HEK293 (cell line): ENCODE data around the gene CBLN1.

ENCODE experiments used
- CTCF ChIA-PET: fragments of 350-600 bp; formaldehyde crosslinking; extraction: SDS; loops from one replicate; lab custom pipeline; 2021; ENCODE audit warnings: antibody characterized with exemption; lab: Yijun Ruan, JAX
- POLR2A ChIA-PET: fragments of 300-600 bp; formaldehyde crosslinking; extraction: SDS; loops from one replicate; lab custom pipeline; 2020; ENCODE audit warnings: antibody characterized with exemption, inconsistent platforms; lab: Yijun Ruan, JAX
- H3K27ac ChIP-seq: fragments of 200-500 bp; sonication (Bioruptor generic); 2 replicates; pipeline ENCODE4 v1.5.1; 2014; ENCODE audit warnings: low read depth, low read length, control low read depth, inconsistent platforms; ENCODE audit errors: extremely low read depth
- H3K36me3 ChIP-seq, 2 experiments: fragments of 200-500 bp in 1 of 2; sonication (Bioruptor generic) in 1 of 2; 1 replicate in 1 of 2; 2 replicates in 1 of 2; pipeline ENCODE4 v1.5.1; 2014 to 2017; ENCODE audit warnings: inconsistent platforms in 2 of 2, low read length in 2 of 2; ENCODE audit not compliant: control insufficient read depth in 2 of 2, insufficient read depth in 1 of 2
- H3K4me1 ChIP-seq: fragments of 200-500 bp; sonication (Bioruptor generic); 2 replicates; pipeline ENCODE4 v1.5.1; 2014; ENCODE audit warnings: mild to moderate bottlenecking, low read length, inconsistent platforms; ENCODE audit not compliant: control insufficient read depth, insufficient read depth
- H3K4me3 ChIP-seq: 2 replicates; pipeline ENCODE4 v1.5.1; 2011; ENCODE audit warnings: low read depth, mild to moderate bottlenecking, control low read depth, low read length, moderate library complexity
- H3K9me3 ChIP-seq: fragments of 200-500 bp; sonication (Bioruptor generic); 2 replicates; pipeline ENCODE4 v1.5.1; 2014; ENCODE audit warnings: low read depth, low read length, inconsistent platforms; ENCODE audit not compliant: control insufficient read depth, insufficient read depth
- KLF16 ChIP-seq: fragments of 450-650 bp; formaldehyde crosslinking; IDR thresholded peaks from 2 replicates; pipeline ENCODE4 v1.5.1; 2017; ENCODE audit warnings: missing biosample characterization, missing genetic modification characterization
- ZBTB48 ChIP-seq: fragments of 450-650 bp; formaldehyde crosslinking; IDR thresholded peaks from 2 replicates; pipeline ENCODE4 v1.5.1; 2016; ENCODE audit warnings: missing biosample characterization, missing genetic modification characterization
- ZEB2 ChIP-seq: fragments of 450-650 bp; formaldehyde crosslinking; IDR thresholded peaks from 2 replicates; pipeline ENCODE4 v1.5.1; 2016; ENCODE audit warnings: missing biosample characterization, missing genetic modification characterization
- ZNF138 ChIP-seq: fragments of 450-650 bp; formaldehyde crosslinking; IDR thresholded peaks from 2 replicates; pipeline ENCODE4 v1.5.1; 2016; ENCODE audit warnings: missing biosample characterization, missing genetic modification characterization, borderline replicate concordance
- ZNF202 ChIP-seq: fragments of 450-650 bp; formaldehyde crosslinking; IDR thresholded peaks from 2 replicates; pipeline ENCODE4 v1.5.1; 2016; ENCODE audit warnings: missing biosample characterization, missing genetic modification characterization, borderline replicate concordance
- ZNF221 ChIP-seq: fragments of 450-650 bp; formaldehyde crosslinking; IDR thresholded peaks from 2 replicates; pipeline ENCODE4 v1.5.1; 2017; ENCODE audit warnings: missing biosample characterization, missing genetic modification characterization, borderline replicate concordance
- ZNF274 ChIP-seq, 2 experiments: fragments of 200-500 bp in 1 of 2; fragments of 450-650 bp in 1 of 2; sonication (Bioruptor generic) in 1 of 2; formaldehyde crosslinking in 1 of 2; IDR thresholded peaks; 2 replicates each; pipeline versions ENCODE4 v1.5.1 to v1.6.1; 2014 to 2016; ENCODE audit warnings: borderline replicate concordance in 1 of 2, inconsistent platforms in 1 of 2, low read length in 1 of 2, missing biosample characterization in 1 of 2, missing genetic modification characterization in 1 of 2
- ZNF423 ChIP-seq: fragments of 450-650 bp; formaldehyde crosslinking; IDR thresholded peaks from 2 replicates; pipeline ENCODE4 v1.5.1; 2016; ENCODE audit warnings: missing biosample characterization, missing genetic modification characterization
- ZNF610 ChIP-seq: fragments of 450-650 bp; formaldehyde crosslinking; IDR thresholded peaks from 2 replicates; pipeline ENCODE4 v1.5.1; 2016; ENCODE audit warnings: missing biosample characterization, missing genetic modification characterization, borderline replicate concordance
- ZNF654 ChIP-seq: fragments of 450-650 bp; formaldehyde crosslinking; IDR thresholded peaks from 2 replicates; pipeline ENCODE4 v1.5.1; 2016; ENCODE audit warnings: low read depth, missing biosample characterization, missing genetic modification characterization
- ZSCAN23 ChIP-seq: fragments of 450-650 bp; formaldehyde crosslinking; IDR thresholded peaks from 2 replicates; pipeline ENCODE4 v1.5.1; 2016; ENCODE audit warnings: missing biosample characterization, missing genetic modification characterization
- TF ChIP-seq, protein P1 (sequence below): fragments of 450-650 bp; formaldehyde crosslinking; IDR thresholded peaks from 2 replicates; pipeline ENCODE4 v1.5.1; 2017; ENCODE audit warnings: missing biosample characterization, mild to moderate bottlenecking, missing genetic modification characterization, moderate library complexity
- TF ChIP-seq, protein P2 (sequence below): fragments of 450-650 bp; formaldehyde crosslinking; IDR thresholded peaks from 2 replicates; pipeline ENCODE4 v1.5.1; 2017; ENCODE audit warnings: missing biosample characterization, missing genetic modification characterization
- TF ChIP-seq, protein P3 (sequence below): fragments of 450-650 bp; formaldehyde crosslinking; IDR thresholded peaks from 2 replicates; pipeline ENCODE4 v1.5.1; 2016; ENCODE audit warnings: missing biosample characterization, missing genetic modification characterization, low read depth
- TF ChIP-seq, protein P4 (sequence below): fragments of 450-650 bp; formaldehyde crosslinking; IDR thresholded peaks from 2 replicates; pipeline ENCODE4 v1.5.1; 2016; ENCODE audit warnings: missing biosample characterization, missing genetic modification characterization
- TF ChIP-seq, protein P5 (sequence below): fragments of 450-650 bp; formaldehyde crosslinking; IDR thresholded peaks from 2 replicates; pipeline ENCODE4 v1.5.1; 2016; ENCODE audit warnings: missing biosample characterization, missing genetic modification characterization

The CBLN1 gene

DNA sequence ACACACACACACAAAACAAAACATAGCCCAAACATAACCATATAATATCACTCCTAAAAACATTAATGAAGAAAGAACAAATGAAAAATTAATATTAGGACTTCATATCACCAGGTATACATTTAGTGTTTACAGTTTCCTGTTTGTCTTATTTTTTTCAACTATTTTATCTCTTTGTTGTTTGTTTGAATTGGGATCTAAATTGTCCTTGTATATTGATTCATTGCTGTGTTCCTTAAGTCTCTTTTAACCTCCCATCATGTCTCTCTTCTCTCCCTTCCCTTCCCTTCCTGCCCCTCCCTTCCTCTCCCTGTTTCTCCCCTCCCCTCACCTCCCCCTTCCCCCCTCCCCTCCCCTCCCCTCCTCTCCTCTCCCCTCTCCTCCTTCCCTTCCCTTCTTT lies 23.8 kb upstream of the CBLN1 start (continued):
- TF ChIP-seq, protein P1, sequence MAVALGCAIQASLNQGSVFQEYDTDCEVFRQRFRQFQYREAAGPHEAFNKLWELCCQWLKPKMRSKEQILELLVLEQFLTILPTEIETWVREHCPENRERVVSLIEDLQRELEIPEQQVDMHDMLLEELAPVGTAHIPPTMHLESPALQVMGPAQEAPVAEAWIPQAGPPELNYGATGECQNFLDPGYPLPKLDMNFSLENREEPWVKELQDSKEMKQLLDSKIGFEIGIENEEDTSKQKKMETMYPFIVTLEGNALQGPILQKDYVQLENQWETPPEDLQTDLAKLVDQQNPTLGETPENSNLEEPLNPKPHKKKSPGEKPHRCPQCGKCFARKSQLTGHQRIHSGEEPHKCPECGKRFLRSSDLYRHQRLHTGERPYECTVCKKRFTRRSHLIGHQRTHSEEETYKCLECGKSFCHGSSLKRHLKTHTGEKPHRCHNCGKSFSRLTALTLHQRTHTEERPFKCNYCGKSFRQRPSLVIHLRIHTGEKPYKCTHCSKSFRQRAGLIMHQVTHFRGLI (tag by site-specific recombination): no peak

DNA sequence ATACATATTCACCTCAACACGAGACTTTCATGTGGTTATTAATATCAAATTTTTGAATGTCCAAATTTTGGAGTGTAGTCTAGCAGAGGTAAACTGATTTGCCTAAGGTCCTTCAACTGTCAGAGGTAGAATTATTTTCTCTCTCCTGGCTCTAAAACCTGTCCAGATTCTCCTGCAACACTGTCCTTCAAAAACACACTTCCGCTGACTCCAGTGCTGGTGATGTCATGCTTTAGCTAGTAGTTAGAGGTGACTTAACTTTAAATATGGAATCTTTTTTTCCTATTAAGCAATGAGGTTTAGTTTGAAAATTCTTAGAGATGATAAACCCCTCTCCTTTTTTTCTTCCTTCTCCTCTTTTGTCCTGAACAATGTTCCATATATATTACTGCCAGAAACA lies 10.8 kb upstream of the CBLN1 start:
- Histone ChIP-seq H3K36me3 (no peaks in the 10 kb centered on the region), H3K4me3 (no peak overlapping the region), H3K4me1 (no peaks in the 10 kb centered on the region), H3K9me3 (no peaks in the 10 kb centered on the region), H3K27ac (no peak overlapping the region)
- TF ChIP-seq, protein P2, sequence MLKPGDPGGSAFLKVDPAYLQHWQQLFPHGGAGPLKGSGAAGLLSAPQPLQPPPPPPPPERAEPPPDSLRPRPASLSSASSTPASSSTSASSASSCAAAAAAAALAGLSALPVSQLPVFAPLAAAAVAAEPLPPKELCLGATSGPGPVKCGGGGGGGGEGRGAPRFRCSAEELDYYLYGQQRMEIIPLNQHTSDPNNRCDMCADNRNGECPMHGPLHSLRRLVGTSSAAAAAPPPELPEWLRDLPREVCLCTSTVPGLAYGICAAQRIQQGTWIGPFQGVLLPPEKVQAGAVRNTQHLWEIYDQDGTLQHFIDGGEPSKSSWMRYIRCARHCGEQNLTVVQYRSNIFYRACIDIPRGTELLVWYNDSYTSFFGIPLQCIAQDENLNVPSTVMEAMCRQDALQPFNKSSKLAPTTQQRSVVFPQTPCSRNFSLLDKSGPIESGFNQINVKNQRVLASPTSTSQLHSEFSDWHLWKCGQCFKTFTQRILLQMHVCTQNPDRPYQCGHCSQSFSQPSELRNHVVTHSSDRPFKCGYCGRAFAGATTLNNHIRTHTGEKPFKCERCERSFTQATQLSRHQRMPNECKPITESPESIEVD: no peak
- TF ChIP-seq ZNF654 (no peak), ZNF610 (no peak), ZEB2 (tag by site-specific recombination) (no peak), KLF16 (tag by site-specific recombination) (no peak), ZNF423 (tag by site-specific recombination) (no peak), ZNF221 (tag by site-specific recombination) (no peak), ZNF138 (tag by site-specific recombination) (no peak), ZBTB48 (tag by site-specific recombination) (no peak), ZSCAN23 (tag by site-specific recombination) (no peak), ZNF274 (IDR thresholded peaks at IDR 0.05; ENCODE audit: low read length) (no peak), ZNF274 (tag by site-specific recombination; IDR thresholded peaks at IDR 0.05; ENCODE audit: borderline replicate concordance) (no peak), ZNF202 (tag by site-specific recombination) (no peak)
- TF ChIP-seq, protein P3, sequence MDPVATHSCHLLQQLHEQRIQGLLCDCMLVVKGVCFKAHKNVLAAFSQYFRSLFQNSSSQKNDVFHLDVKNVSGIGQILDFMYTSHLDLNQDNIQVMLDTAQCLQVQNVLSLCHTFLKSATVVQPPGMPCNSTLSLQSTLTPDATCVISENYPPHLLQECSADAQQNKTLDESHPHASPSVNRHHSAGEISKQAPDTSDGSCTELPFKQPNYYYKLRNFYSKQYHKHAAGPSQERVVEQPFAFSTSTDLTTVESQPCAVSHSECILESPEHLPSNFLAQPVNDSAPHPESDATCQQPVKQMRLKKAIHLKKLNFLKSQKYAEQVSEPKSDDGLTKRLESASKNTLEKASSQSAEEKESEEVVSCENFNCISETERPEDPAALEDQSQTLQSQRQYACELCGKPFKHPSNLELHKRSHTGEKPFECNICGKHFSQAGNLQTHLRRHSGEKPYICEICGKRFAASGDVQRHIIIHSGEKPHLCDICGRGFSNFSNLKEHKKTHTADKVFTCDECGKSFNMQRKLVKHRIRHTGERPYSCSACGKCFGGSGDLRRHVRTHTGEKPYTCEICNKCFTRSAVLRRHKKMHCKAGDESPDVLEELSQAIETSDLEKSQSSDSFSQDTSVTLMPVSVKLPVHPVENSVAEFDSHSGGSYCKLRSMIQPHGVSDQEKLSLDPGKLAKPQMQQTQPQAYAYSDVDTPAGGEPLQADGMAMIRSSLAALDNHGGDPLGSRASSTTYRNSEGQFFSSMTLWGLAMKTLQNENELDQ (tag by site-specific recombination): no peak
- TF ChIP-seq, protein P4, sequence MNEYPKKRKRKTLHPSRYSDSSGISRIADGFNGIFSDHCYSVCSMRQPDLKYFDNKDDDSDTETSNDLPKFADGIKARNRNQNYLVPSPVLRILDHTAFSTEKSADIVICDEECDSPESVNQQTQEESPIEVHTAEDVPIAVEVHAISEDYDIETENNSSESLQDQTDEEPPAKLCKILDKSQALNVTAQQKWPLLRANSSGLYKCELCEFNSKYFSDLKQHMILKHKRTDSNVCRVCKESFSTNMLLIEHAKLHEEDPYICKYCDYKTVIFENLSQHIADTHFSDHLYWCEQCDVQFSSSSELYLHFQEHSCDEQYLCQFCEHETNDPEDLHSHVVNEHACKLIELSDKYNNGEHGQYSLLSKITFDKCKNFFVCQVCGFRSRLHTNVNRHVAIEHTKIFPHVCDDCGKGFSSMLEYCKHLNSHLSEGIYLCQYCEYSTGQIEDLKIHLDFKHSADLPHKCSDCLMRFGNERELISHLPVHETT: no peak
- TF ChIP-seq, protein P5, sequence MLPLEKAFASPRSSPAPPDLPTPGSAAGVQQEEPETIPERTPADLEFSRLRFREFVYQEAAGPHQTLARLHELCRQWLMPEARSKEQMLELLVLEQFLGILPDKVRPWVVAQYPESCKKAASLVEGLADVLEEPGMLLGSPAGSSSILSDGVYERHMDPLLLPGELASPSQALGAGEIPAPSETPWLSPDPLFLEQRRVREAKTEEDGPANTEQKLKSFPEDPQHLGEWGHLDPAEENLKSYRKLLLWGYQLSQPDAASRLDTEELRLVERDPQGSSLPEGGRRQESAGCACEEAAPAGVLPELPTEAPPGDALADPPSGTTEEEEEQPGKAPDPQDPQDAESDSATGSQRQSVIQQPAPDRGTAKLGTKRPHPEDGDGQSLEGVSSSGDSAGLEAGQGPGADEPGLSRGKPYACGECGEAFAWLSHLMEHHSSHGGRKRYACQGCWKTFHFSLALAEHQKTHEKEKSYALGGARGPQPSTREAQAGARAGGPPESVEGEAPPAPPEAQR (tag by site-specific recombination): no peak
- ChIA-PET POLR2A (no interaction called here), CTCF (no interaction called here)
